Activated CD8-positive, alpha-beta memory T cell treated with anti-CD3 and anti-CD28 coated beads, Interleukin-2, amount 50 U/mL, for 1 hour (primary cell): Measurements from ENCODE around the gene FXYD7.

Experiments used
- DNase-seq: peaks from one replicate; pipeline ENCODE4 v3.0.0-alpha.2; 2020; ENCODE audit errors: extremely low read depth

FXYD7 gene

DNA sequence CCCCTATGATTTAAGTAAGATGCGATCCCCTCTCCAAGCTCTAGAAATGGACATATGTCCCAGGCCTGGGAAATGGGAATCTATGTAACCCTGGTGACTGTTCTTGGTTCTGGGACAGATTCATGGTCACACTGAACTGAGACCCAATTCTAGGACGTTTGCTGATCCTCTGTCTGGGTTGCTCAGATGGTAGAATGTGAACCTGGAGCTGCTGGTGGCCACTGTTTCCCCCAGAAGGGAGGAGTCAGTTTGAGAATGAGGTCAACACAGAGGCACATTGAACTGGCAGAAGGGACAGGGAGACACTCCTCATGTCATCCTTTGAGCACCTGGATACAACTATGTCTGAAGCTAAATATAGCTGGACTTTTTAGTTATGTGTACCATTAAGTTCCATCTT is 56.4 kb downstream of the FXYD7 start:
- no peak for DNase-seq

DNA sequence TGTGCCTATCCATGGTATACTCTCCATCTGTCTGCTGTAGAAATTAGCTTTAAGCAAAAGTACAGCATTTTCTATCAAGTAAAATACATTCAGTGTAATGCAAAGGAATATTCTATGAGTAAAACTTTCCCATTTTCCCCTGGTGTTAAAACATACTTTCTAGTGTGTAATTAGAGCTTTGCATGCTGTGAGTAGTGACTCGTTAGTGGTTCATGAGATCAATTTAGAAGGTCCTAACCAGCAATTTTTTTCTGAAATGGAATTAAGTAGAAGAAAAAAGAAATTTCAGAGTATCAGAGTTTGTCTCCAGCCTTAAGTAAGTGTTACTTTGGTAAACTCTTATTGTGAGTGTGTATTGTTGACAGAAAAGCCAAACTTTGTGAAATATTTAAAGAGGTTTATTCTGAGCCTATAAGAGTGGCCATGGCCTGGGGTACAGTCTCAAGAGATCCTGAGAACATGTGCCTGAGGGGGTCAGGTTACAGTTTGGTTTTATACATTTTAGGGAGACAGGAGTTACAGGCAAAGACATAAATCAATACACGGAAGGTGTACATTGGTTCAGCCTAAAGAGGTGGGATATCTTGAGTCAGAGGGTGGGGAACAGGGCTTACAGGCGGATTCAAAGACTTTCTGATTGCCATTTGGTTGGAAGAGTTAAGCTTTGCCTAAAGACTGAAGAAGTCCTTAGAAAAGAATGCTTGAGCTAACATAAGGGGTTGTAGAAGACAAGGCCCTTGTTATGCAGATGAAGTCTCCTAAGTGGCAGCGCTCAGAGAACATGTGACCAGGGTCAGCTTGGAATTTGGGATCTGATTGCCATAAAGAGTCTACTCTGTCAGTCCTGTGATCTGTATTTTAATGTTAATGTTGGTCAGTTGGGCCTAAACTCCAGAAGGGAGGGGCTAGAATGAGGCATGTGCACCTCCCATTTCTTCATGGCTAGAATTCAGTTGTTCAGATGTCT is 60.0 kb downstream of the FXYD7 start:
- no peak for DNase-seq
